Smooth muscle cell (in vitro differentiated cells): Measurements from ENCODE around the gene UNC13B. TPM values are rescaled to one million over a fixed set of nuclear protein-coding genes. Genes with fewer than 3 reads are reported as not detected.

Source experiments
- DNase-seq: peaks from one replicate; lab custom pipeline; 2025; ENCODE audit not compliant: unreplicated experiment; lab: John Stamatoyannopoulos, UW
- H2AFZ ChIP-seq: fragments of 200-600 bp; sonication (generic); 2 replicates; pipeline ENCODE4 v1.6.0; 2016; ENCODE audit warnings: antibody characterized with exemption, low read depth, mild to moderate bottlenecking
- H3F3A ChIP-seq: fragments of 200-600 bp; sonication (generic); 2 replicates; pipeline ENCODE4 v1.6.0; 2017; ENCODE audit warnings: antibody characterized with exemption, low read depth
- H3K27ac ChIP-seq: fragments of 200-600 bp; sonication (generic); 2 replicates; pipeline ENCODE4 v1.5.1; 2016; ENCODE audit warnings: low read depth, mild to moderate bottlenecking
- H3K27me3 ChIP-seq: fragments of 200-600 bp; sonication (generic); 2 replicates; pipeline ENCODE4 v1.6.1; 2016; ENCODE audit warnings: low read depth, mild to moderate bottlenecking
- H3K36me3 ChIP-seq: fragments of 200-600 bp; sonication (generic); 2 replicates; pipeline ENCODE4 v1.5.1; 2016; ENCODE audit warnings: low read depth
- H3K4me1 ChIP-seq: fragments of 200-600 bp; sonication (generic); 2 replicates; pipeline ENCODE4 v1.5.1; 2016; ENCODE audit warnings: low read depth
- H3K4me2 ChIP-seq: fragments of 200-600 bp; sonication (generic); 2 replicates; pipeline ENCODE4 v1.6.0; 2016; ENCODE audit warnings: mild to moderate bottlenecking
- H3K4me3 ChIP-seq: fragments of 200-600 bp; sonication (generic); 2 replicates; pipeline ENCODE4 v1.5.1; 2016; ENCODE audit warnings: mild to moderate bottlenecking
- H3K79me2 ChIP-seq: fragments of 200-600 bp; sonication (generic); 2 replicates; pipeline ENCODE4 v1.6.0; 2016; ENCODE audit warnings: low read depth, mild to moderate bottlenecking
- H3K9ac ChIP-seq: fragments of 200-600 bp; sonication (generic); 2 replicates; pipeline ENCODE4 v1.6.0; 2016; ENCODE audit warnings: low read depth
- H3K9me3 ChIP-seq: fragments of 200-600 bp; sonication (generic); replicated peaks from 2 replicates; pipeline ENCODE4 v1.5.1; 2016; ENCODE audit warnings: low read depth
- H4K20me1 ChIP-seq: fragments of 200-600 bp; sonication (generic); 2 replicates; pipeline ENCODE4 v1.6.0; 2016; ENCODE audit warnings: low read depth
- CTCF ChIP-seq: fragments of 200-600 bp; sonication (generic); IDR thresholded peaks from 2 replicates; pipeline ENCODE4 v1.5.1; 2017; ENCODE audit warnings: borderline replicate concordance, mild to moderate bottlenecking, antibody characterized with exemption; ENCODE audit not compliant: insufficient read depth, poor library complexity, severe bottlenecking
- WGBS: methylation state at CpG from one replicate; pipeline ENCODE4 v1.1.7; 2016; ENCODE audit warnings: low lambda C conversion rate; 5-methylcytosine and 5-hydroxymethylcytosine counted together
- polyA plus RNA-seq: library from polyadenylated mRNA; unstranded; fragments of >200 nt; fragmentation: Nextera tagmentation; extraction: Ambion mirVana; gene quantifications from 2 replicates; pipeline ENCODE4 v1.2.1, GENCODE V29; 2016
- total RNA-seq: library from RNA; depleted of rRNA; stranded (reverse); fragments of >200 nt; gene quantifications from 2 replicates; pipeline ENCODE4 v1.2.3, GENCODE V29; 2014

UNC13B gene
- total and polyA plus RNA-seq, 2 experiments from 2014 or later, result 9.2 to 15.1 TPM

GRCh38 chr9:35348109-35348508, 186.3 kb downstream of the UNC13B start:
- no peak for TF ChIP-seq CTCF
- Histone ChIP-seq H3K36me3 (no peaks in the 10 kb centered on the region), H3K79me2 (no peaks in the 10 kb centered on the region), H3K4me1 (no peaks in the 10 kb centered on the region), H4K20me1 (no peaks in the 10 kb centered on the region), H3K4me3 (no peak overlapping the region), H3K27ac (no peak overlapping the region), H2AFZ (no peak overlapping the region), H3K4me2 (no peak overlapping the region), H3K27me3 (no peaks in the 10 kb centered on the region), H3F3A (no peaks in the 10 kb centered on the region), H3K9ac (no peak overlapping the region), H3K9me3 (no peaks in the 10 kb centered on the region)
- DNase-seq, result no peak
- 88% methylated on average over 5 of the region's 5 CpGs for WGBS

GRCh38 chr9:35349287-35349990, 187.6 kb downstream of the UNC13B start:
- H3K9me3 ChIP-seq, result no peaks in the 10 kb centered on the region
- no peaks in the 10 kb centered on the region for H3K79me2 ChIP-seq
- TF ChIP-seq CTCF, result no peak
- no peak overlapping the region for H3K27ac ChIP-seq
- no peak overlapping the region for H2AFZ ChIP-seq
- no peaks in the 10 kb centered on the region for H3K4me1 ChIP-seq
- no peaks in the 10 kb centered on the region for H3F3A ChIP-seq
- H3K36me3 ChIP-seq, result no peaks in the 10 kb centered on the region
- no peak overlapping the region for H3K4me2 ChIP-seq
- 78% methylated on average over 3 of the region's 3 CpGs for WGBS
- H3K27me3 ChIP-seq, result no peaks in the 10 kb centered on the region
- H3K9ac ChIP-seq, result no peak overlapping the region
- H3K4me3 ChIP-seq, result no peak overlapping the region
- DNase-seq, result no peak
- no peaks in the 10 kb centered on the region for H4K20me1 ChIP-seq

GRCh38 chr9:35350212-35350611, 188.4 kb downstream of the UNC13B start:
- Histone ChIP-seq H4K20me1 (no peaks in the 10 kb centered on the region), H3K9me3 (no peaks in the 10 kb centered on the region), H2AFZ (no peak overlapping the region), H3K4me3 (no peak overlapping the region), H3K36me3 (no peaks in the 10 kb centered on the region), H3K79me2 (no peaks in the 10 kb centered on the region), H3F3A (no peaks in the 10 kb centered on the region), H3K27me3 (no peaks in the 10 kb centered on the region), H3K9ac (no peak overlapping the region), H3K4me1 (no peaks in the 10 kb centered on the region), H3K4me2 (no peak overlapping the region), H3K27ac (no peak overlapping the region)
- 83% methylated on average over 1 of the region's 1 CpG for WGBS
- TF ChIP-seq CTCF, result no peak
- DNase-seq, result no peak
